ENCODE data around the gene SLC38A10. TPM values are rescaled to one million over a fixed set of nuclear protein-coding genes. Genes with fewer than 3 reads are reported as not detected.

SLC38A10 gene
- total RNA-seq, 4 donors from 2014 or later, result 37.8 to 49.8 (median 45.3) TPM

- no peak for TF ChIP-seq POLR2A (IDR thresholded peaks at IDR 0.05)
- no peak for TF ChIP-seq CTCF (IDR thresholded peaks at IDR 0.05)
- 72 to 77% methylated on average over 2 to 13 of the region's 25 CpGs for WGBS, 2 donors
- Histone ChIP-seq H3K4me3 (no peak overlapping the region), H3K4me1 (peaks cover 8 to 20% (median 9%) of the 10 kb centered on the region in 3 donors), H3K27ac (no peak overlapping the region), H3K9me3 (no peaks in the 10 kb centered on the region), H3K36me3 (peaks cover 0 to 44% (median 5%) of the 10 kb centered on the region in 3 donors), H3K27me3 (no peaks in the 10 kb centered on the region)
- intact Hi-C loops (cut with DNase I), result no loop called here
- DNase-seq, result no peak
Measured at GRCh38 chr17:81245024-81245664, 50.0 kb downstream of the SLC38A10 start.

GRCh38 chr17:81244358-81245023, 50.6 kb downstream of the SLC38A10 start:
- H3K4me3 ChIP-seq, result no peak overlapping the region
- no peaks in the 10 kb centered on the region for H3K27me3 ChIP-seq
- intact Hi-C loops (cut with DNase I), result no loop called here
- TF ChIP-seq CTCF (IDR thresholded peaks at IDR 0.05), result no peak
- TF ChIP-seq POLR2A (IDR thresholded peaks at IDR 0.05), result no peak
- 82 to 83% methylated on average over 6 to 11 of the region's 24 CpGs for WGBS, 2 donors
- peaks cover 0 to 38% (median 1%) of the 10 kb centered on the region in 3 donors for H3K36me3 ChIP-seq
- DNase-seq, result no peak
- H3K9me3 ChIP-seq, result no peaks in the 10 kb centered on the region
- H3K4me1 ChIP-seq, result peaks cover 13 to 27% (median 14%) of the 10 kb centered on the region in 3 donors
- no peak overlapping the region for H3K27ac ChIP-seq

GRCh38 chr17:81243333-81243664, 51.8 kb downstream of the SLC38A10 start:
- intact Hi-C loops (cut with DNase I), result no loop called here
- TF ChIP-seq CTCF (IDR thresholded peaks at IDR 0.05) (no peak), POLR2A (IDR thresholded peaks at IDR 0.05) (no peak)
- H3K4me1 ChIP-seq, result peaks cover 13 to 29% (median 14%) of the 10 kb centered on the region in 3 donors
- 76 to 85% methylated on average over 9 of the region's 10 CpGs for WGBS, 2 donors
- peaks cover 0 to 36% (median 0%) of the 10 kb centered on the region in 3 donors for H3K36me3 ChIP-seq
- H3K4me3 ChIP-seq, result no peak overlapping the region
- DNase-seq, result no peak
- H3K27ac ChIP-seq, result no peak overlapping the region
- H3K27me3 ChIP-seq, result no peaks in the 10 kb centered on the region
- H3K9me3 ChIP-seq, result no peaks in the 10 kb centered on the region

GRCh38 chr17:81242421-81243332, 52.4 kb downstream of the SLC38A10 start:
- DNase-seq, result no peak
- intact Hi-C loops (cut with DNase I), result no loop called here
- Histone ChIP-seq H3K27me3 (no peaks in the 10 kb centered on the region), H3K36me3 (peaks cover 0 to 36% (median 0%) of the 10 kb centered on the region in 3 donors), H3K27ac (no peak overlapping the region), H3K4me3 (no peak overlapping the region), H3K4me1 (peaks cover 19 to 35% (median 20%) of the 10 kb centered on the region in 3 donors), H3K9me3 (no peaks in the 10 kb centered on the region)
- 67% methylated on average over 2 to 3 of the region's 33 CpGs for WGBS, 2 donors
- TF ChIP-seq CTCF (IDR thresholded peaks at IDR 0.05), result no peak
- no peak for TF ChIP-seq POLR2A (IDR thresholded peaks at IDR 0.05)
